Liver (tissue), 9 donors: ENCODE results near the gene UBAP1. TPM values are rescaled to one million over a fixed set of nuclear protein-coding genes. Genes with fewer than 3 reads are reported as not detected.
"Not testable (repeated sequence)": the region's sequence is repeated elsewhere in the genome, so short reads cannot be mapped to it uniquely, and the experiment has no call there.

ENCODE experiments used
- DNase-seq: peaks from one replicate; pipeline ENCODE4 v3.0.0-alpha.2; 2017; ENCODE audit warnings: low spot score
- H3K27ac ChIP-seq, 2 donors: one replicate each; pipeline ENCODE4 v1.7.0; 2013; ENCODE audit warnings: inconsistent platforms in 2 of 2, low read length in 2 of 2, control low read depth in 1 of 2, low read depth in 1 of 2, mild to moderate bottlenecking in 1 of 2
- H3K27me3 ChIP-seq, 4 donors: one replicate each; pipeline versions ENCODE4 v1.6.1 to v1.7.0; 2013; ENCODE audit warnings: low read length in 3 of 4, inconsistent platforms in 1 of 4, mild to moderate bottlenecking in 1 of 4, moderate library complexity in 1 of 4; ENCODE audit not compliant: control insufficient read depth in 4 of 4, insufficient read depth in 4 of 4
- H3K36me3 ChIP-seq, 4 donors: one replicate each; pipeline versions ENCODE4 v1.6.1 to v1.7.0; 2013; ENCODE audit warnings: low read length in 3 of 4, mild to moderate bottlenecking in 3 of 4, low read depth in 1 of 4, moderate library complexity in 1 of 4; ENCODE audit not compliant: control insufficient read depth in 4 of 4, insufficient read depth in 3 of 4
- H3K4me1 ChIP-seq, 4 donors: one replicate each; pipeline versions ENCODE4 v1.6.1 to v1.7.0; 2013; ENCODE audit warnings: low read length in 3 of 4, mild to moderate bottlenecking in 3 of 4, moderate library complexity in 1 of 4; ENCODE audit not compliant: control insufficient read depth in 4 of 4, insufficient read depth in 4 of 4
- H3K4me3 ChIP-seq, 3 donors: one replicate each; pipeline versions ENCODE4 v1.6.1 to v1.7.0; 2013; ENCODE audit warnings: low read length in 3 of 3, control low read depth in 1 of 3, low read depth in 1 of 3, mild to moderate bottlenecking in 1 of 3
- H3K9ac ChIP-seq, 2 donors: one replicate each; pipeline ENCODE4 v1.7.0; 2013; ENCODE audit warnings: low read length in 2 of 2, mild to moderate bottlenecking in 2 of 2, moderate library complexity in 2 of 2, control low read depth in 1 of 2, low read depth in 1 of 2
- H3K9me3 ChIP-seq, 4 donors: one replicate each; pipeline versions ENCODE4 v1.6.1 to v1.7.0; 2013; ENCODE audit warnings: low read length in 3 of 4; ENCODE audit not compliant: control insufficient read depth in 4 of 4
- ATF3 ChIP-seq: IDR thresholded peaks from 2 replicates; pipeline ENCODE4 v1.6.1; 2016; ENCODE audit warnings: antibody characterized with exemption
- CTCF ChIP-seq: fragments of 150-350 bp; IDR thresholded peaks from 2 replicates; pipeline ENCODE4 v1.5.1; 2017; ENCODE audit warnings: improper control_type of control experiment, low read depth, low read length; ENCODE audit not compliant: missing input control
- GABPA ChIP-seq, 2 donors: IDR thresholded peaks in 1 of 2; conservative IDR thresholded peaks in 1 of 2; 2 replicates each; pipeline ENCODE4 v1.6.1; 2016; ENCODE audit warnings: antibody characterized with exemption in 2 of 2, mild to moderate bottlenecking in 1 of 2, moderate library complexity in 1 of 2
- HNF4G ChIP-seq: IDR thresholded peaks from 2 replicates; pipeline ENCODE4 v1.6.1; 2016; ENCODE audit warnings: antibody characterized with exemption
- JUND ChIP-seq, 2 donors: IDR thresholded peaks; 2 replicates each; pipeline ENCODE4 v1.6.1; 2016; ENCODE audit warnings: antibody characterized with exemption in 2 of 2
- MAX ChIP-seq: IDR thresholded peaks from 2 replicates; pipeline ENCODE4 v1.6.1; 2016; ENCODE audit warnings: antibody characterized with exemption
- RAD21 ChIP-seq, 2 donors: IDR thresholded peaks; 2 replicates each; pipeline ENCODE4 v1.6.1; 2016; ENCODE audit warnings: antibody characterized with exemption in 2 of 2, mild to moderate bottlenecking in 2 of 2
- REST ChIP-seq: IDR thresholded peaks from 2 replicates; pipeline ENCODE4 v1.6.1; 2016; ENCODE audit warnings: antibody characterized with exemption, mild to moderate bottlenecking
- RXRA ChIP-seq, 2 donors: IDR thresholded peaks; 2 replicates each; pipeline ENCODE4 v1.6.1; 2017 to 2018; ENCODE audit warnings: antibody characterized with exemption in 2 of 2, mild to moderate bottlenecking in 1 of 2
- TAF1 ChIP-seq: conservative IDR thresholded peaks from 2 replicates; pipeline ENCODE4 v1.6.1; 2016; ENCODE audit warnings: antibody characterized with exemption, mild to moderate bottlenecking
- YY1 ChIP-seq: IDR thresholded peaks from 2 replicates; pipeline ENCODE4 v1.6.1; 2016; ENCODE audit warnings: antibody characterized with exemption, mild to moderate bottlenecking
- ZBTB33 ChIP-seq: IDR thresholded peaks from 2 replicates; pipeline ENCODE4 v1.6.1; 2016; ENCODE audit warnings: antibody characterized with exemption
- WGBS: extraction: QIAGEN DNeasy Blood & Tissue Kit; methylation state at CpG from one replicate; pipeline ENCODE4 v1.1.7; 2013; 5-methylcytosine and 5-hydroxymethylcytosine counted together
- polyA plus RNA-seq, 2 donors: library from polyadenylated mRNA; stranded (reverse) in 1 of 2; unstranded in 1 of 2; fragments of 200-250 nt in 1 of 2; fragments of >200 nt in 1 of 2; fragmentation: Nextera tagmentation in 1 of 2; extraction: Ambion mirVana in 1 of 2; gene quantifications; one replicate each; pipeline versions ENCODE4 v1.2.1 to v1.2.3, GENCODE V29; 2013 to 2015
- total RNA-seq, 2 donors: library from RNA; depleted of rRNA; stranded (reverse); fragments of >200 nt; gene quantifications; one replicate each; pipeline ENCODE4 v1.2.3, GENCODE V29; 2014
- donor health status: healthy.
- donor health status: healthy.
- donor health status: healthy.
- donor health status: healthy.
- donor health status: healthy.

The UBAP1 gene
- total and polyA plus RNA-seq, 4 donors: 21.2 to 31.6 (median 23.7) TPM

GRCh38 chr9:34134521-34134920 lies 44.3 kb upstream of the UBAP1 start:
- Histone ChIP-seq H3K36me3 (no peaks in the 10 kb centered on the region), H3K27me3 (no peaks in the 10 kb centered on the region), H3K27ac (no peak overlapping the region), H3K9ac (no peak overlapping the region), H3K4me1 (no peaks in the 10 kb centered on the region), H3K4me3 (no peak overlapping the region), H3K9me3 (no peaks in the 10 kb centered on the region)
- WGBS: 96% methylated on average over 30 of the region's 30 CpGs
- TF ChIP-seq RAD21 (IDR thresholded peaks at IDR 0.05) (no peak), ZBTB33 (no peak), TAF1 (no peak), YY1 (no peak), JUND (IDR thresholded peaks at IDR 0.05) (no peak), MAX (no peak), RXRA (IDR thresholded peaks at IDR 0.05) (no peak), REST (no peak), CTCF (no peak), HNF4G (no peak), GABPA (IDR thresholded peaks at IDR 0.05 in 1 of 2, conservative IDR thresholded peaks at IDR 0.05 in 1 of 2) (no peak), ATF3 (no peak)
- DNase-seq: no peak

GRCh38 chr9:34138644-34139043 lies 40.2 kb upstream of the UBAP1 start:
- not testable (repeated sequence) for DNase-seq, H3K27me3 ChIP-seq, H3K4me3 ChIP-seq, H3K9ac ChIP-seq, H3K36me3 ChIP-seq, H3K4me1 ChIP-seq, H3K27ac ChIP-seq, H3K9me3 ChIP-seq
- WGBS: 64% methylated on average over 1 of the region's 1 CpG
